Choroid plexus epithelial cell (primary cell): ENCODE measurements around the gene SPG11.
"Not testable (repeated sequence)": the region's sequence is repeated elsewhere in the genome, so short reads cannot be mapped to it uniquely, and the experiment has no call there.

Source experiments
- DNase-seq: peaks from one replicate; pipeline ENCODE4 v3.0.0-alpha.2; 2010; ENCODE audit warnings: low read depth
- H3K4me3 ChIP-seq: 2 replicates; pipeline ENCODE4 v1.5.1; 2011; ENCODE audit warnings: low read depth, mild to moderate bottlenecking, control low read depth, low read length, moderate library complexity
- TF ChIP-seq, protein P1 (sequence below): conservative IDR thresholded peaks from 2 replicates; pipeline ENCODE4 v1.5.1; 2011; ENCODE audit warnings: low read depth, mild to moderate bottlenecking, control low read depth, inconsistent platforms, low read length, moderate library complexity

Gene SPG11

DNA sequence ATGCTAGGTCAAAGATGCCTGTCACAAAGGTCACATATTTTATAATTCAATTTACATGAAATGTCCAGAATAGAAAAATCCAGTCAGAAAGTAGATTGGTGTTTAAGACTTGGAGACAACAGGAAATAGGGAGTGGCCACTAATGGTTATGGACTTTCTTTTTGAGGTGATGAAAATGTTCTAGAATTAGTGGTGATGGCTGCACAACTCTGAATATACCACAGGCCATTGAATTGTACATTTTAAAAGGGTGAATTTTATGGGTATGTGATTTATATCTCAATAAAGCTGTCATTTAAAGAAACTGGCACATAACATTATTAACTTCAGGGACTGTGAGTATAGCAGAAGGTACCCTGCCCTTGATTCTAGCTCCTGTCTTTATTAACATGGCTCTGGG is 15.8 kb downstream of the SPG11 start:
- no peak overlapping the region for H3K4me3 ChIP-seq
- TF ChIP-seq, protein P1, sequence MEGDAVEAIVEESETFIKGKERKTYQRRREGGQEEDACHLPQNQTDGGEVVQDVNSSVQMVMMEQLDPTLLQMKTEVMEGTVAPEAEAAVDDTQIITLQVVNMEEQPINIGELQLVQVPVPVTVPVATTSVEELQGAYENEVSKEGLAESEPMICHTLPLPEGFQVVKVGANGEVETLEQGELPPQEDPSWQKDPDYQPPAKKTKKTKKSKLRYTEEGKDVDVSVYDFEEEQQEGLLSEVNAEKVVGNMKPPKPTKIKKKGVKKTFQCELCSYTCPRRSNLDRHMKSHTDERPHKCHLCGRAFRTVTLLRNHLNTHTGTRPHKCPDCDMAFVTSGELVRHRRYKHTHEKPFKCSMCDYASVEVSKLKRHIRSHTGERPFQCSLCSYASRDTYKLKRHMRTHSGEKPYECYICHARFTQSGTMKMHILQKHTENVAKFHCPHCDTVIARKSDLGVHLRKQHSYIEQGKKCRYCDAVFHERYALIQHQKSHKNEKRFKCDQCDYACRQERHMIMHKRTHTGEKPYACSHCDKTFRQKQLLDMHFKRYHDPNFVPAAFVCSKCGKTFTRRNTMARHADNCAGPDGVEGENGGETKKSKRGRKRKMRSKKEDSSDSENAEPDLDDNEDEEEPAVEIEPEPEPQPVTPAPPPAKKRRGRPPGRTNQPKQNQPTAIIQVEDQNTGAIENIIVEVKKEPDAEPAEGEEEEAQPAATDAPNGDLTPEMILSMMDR: no peak

DNA sequence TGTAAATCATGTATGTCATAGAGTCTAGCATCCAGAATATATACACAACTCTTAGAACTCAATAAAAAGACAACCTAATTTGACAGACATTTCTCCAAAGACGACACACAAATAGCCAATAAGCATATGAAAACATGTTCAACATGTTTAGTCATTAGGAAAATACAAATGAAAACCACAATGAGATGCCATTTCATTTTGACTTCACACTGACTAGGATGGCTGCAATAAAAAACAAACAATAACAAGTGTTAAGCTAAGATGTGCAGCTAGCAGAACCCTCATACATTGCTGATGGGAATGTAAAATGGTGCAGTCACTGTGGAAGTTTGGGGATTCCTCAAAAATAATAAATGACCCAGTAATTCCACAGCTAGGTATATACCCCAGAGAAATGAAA is 16.4 kb downstream of the SPG11 start:
- TF ChIP-seq, protein P1: no peak
- no peak for DNase-seq
- H3K4me3 ChIP-seq: no peak overlapping the region

More for the DNA sequence above, 15.8 kb downstream of the SPG11 start:
- DNase-seq: no peak

- no peak for DNase-seq
- no peak overlapping the region for H3K4me3 ChIP-seq
- TF ChIP-seq, protein P1: no peak
These were observed 17.0 kb downstream of the SPG11 start for GRCh38 chr15:44646460-44646859.

DNA sequence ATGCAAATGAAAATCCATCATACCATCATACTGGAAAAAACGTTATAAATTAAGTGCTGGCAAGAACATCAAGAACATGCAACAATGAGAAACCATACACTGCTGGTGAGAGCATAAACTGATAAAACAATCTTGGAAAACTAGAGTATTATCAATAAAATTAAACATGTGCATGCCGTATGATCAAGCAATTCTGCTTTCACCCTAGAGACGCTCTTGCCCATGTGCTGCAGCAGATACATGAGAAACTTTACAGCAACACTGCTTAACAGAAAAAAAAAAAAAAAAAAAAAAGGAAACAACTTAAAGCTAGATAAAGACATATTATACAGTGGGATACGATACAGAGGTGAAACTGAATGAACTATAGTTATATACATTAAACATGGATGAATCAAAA is 21.8 kb downstream of the SPG11 start:
- no peak overlapping the region for H3K4me3 ChIP-seq
- TF ChIP-seq, protein P1: no peak
- DNase-seq: no peak

GRCh38 chr15:44636976-44637375 is 26.5 kb downstream of the SPG11 start:
- no peak overlapping the region for H3K4me3 ChIP-seq
- no peak for DNase-seq
- TF ChIP-seq, protein P1: no peak

GRCh38 chr15:44633603-44634002 is 29.9 kb downstream of the SPG11 start:
- TF ChIP-seq, protein P1: no peak
- H3K4me3 ChIP-seq: no peak overlapping the region
- DNase-seq: peak; percentile 52

DNA sequence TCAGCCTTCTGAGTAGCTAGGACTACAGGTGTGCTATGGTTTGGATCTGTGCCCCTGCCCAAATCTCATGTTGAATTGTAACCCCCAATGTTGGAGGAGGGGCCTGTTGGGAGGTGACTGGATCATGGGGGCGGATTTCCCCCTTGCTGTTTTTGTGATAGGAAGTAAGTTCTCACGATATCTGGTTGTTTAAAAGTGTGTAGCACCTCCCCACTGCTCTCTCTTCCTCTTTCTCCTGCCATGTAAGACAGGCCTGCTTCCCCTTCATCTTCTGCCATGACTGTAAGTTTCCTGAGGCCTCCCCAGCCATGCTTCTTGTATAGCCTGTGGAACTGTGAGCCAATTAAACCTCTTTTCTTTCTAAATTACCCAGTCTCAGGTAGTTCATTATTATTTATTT is 38.2 kb downstream of the SPG11 start:
- DNase-seq, H3K4me3 ChIP-seq: not testable (repeated sequence)

DNA sequence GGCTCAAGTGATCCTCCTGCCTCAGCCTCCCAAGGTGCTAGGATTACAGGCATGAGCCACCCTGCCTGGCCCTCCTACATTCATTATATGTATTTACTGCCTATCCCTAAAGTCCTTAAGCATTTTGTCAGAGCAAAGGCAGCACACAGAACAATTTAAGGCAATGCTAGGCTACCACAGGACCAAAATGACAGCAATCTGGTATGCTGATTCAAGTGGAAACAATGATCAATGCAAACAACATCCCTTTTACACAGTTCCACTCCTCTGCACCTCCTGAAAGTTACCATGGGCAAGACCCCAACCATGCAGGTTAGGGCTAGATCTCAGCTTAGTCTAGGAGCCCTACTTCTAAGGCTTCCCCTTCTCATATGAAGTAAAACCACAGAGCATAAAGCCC is 40.3 kb downstream of the SPG11 start:
- DNase-seq: no peak
- H3K4me3 ChIP-seq: no peak overlapping the region
- TF ChIP-seq, protein P1: no peak
